GM19463 (cell line): Measurements from ENCODE around the gene CAPZA2.
"Not testable (repeated sequence)": the region's sequence is repeated elsewhere in the genome, so short reads cannot be mapped to it uniquely, and the experiment has no call there.

Experiments
- ATAC-seq: cut with Tn5 transposase; IDR thresholded peaks from one replicate; pipeline ENCODE4 v1.9.1; 2021; ENCODE audit warnings: mild to moderate bottlenecking, moderate library complexity; ENCODE audit not compliant: unreplicated experiment

CAPZA2 gene

GRCh38 chr7:116911801-116912200 lies 49.4 kb downstream of the CAPZA2 start:
- ATAC-seq: no peak

GRCh38 chr7:116912269-116912909 lies 50.0 kb downstream of the CAPZA2 start:
- no peak for ATAC-seq

- ATAC-seq: no peak
Observed at GRCh38 chr7:116918704-116919103, 56.3 kb downstream of the CAPZA2 start.

- no peak for ATAC-seq
Observed at GRCh38 chr7:116920359-116920758, 58.0 kb downstream of the CAPZA2 start.

GRCh38 chr7:116922545-116922944 lies 60.2 kb downstream of the CAPZA2 start:
- ATAC-seq: no peak

- no peak for ATAC-seq
Observed at GRCh38 chr7:116924741-116925140, 62.4 kb downstream of the CAPZA2 start.

- ATAC-seq: no peak
Observed at GRCh38 chr7:116929021-116929420, 66.6 kb downstream of the CAPZA2 start.

- peak; percentile 85 for ATAC-seq
Observed at GRCh38 chr7:116929914-116930913, 67.8 kb downstream of the CAPZA2 start.

- no peak for ATAC-seq
Observed at GRCh38 chr7:116932566-116932965, 70.2 kb downstream of the CAPZA2 start.

GRCh38 chr7:116933465-116933864 lies 71.1 kb downstream of the CAPZA2 start:
- no peak for ATAC-seq

- no peak for ATAC-seq
Observed at GRCh38 chr7:116934580-116934979, 72.2 kb downstream of the CAPZA2 start.

- ATAC-seq: not testable (repeated sequence)
Observed at GRCh38 chr7:116936844-116937243, 74.5 kb downstream of the CAPZA2 start.

- no peak for ATAC-seq
Observed at GRCh38 chr7:116938678-116939077, 76.3 kb downstream of the CAPZA2 start.

GRCh38 chr7:116940689-116941370 lies 78.4 kb downstream of the CAPZA2 start:
- no peak for ATAC-seq

- no peak for ATAC-seq
Observed at GRCh38 chr7:116942504-116942903, 80.1 kb downstream of the CAPZA2 start.

- ATAC-seq: no peak
Observed at GRCh38 chr7:116948934-116949333, 86.5 kb downstream of the CAPZA2 start.

GRCh38 chr7:116949941-116950801 lies 87.8 kb downstream of the CAPZA2 start:
- no peak for ATAC-seq

GRCh38 chr7:116950889-116951351 lies 88.5 kb downstream of the CAPZA2 start:
- ATAC-seq: no peak

GRCh38 chr7:116951366-116952292 lies 89.2 kb downstream of the CAPZA2 start:
- ATAC-seq: no peak
